ENCODE results near the gene BNIP5.

BNIP5 gene

DNA sequence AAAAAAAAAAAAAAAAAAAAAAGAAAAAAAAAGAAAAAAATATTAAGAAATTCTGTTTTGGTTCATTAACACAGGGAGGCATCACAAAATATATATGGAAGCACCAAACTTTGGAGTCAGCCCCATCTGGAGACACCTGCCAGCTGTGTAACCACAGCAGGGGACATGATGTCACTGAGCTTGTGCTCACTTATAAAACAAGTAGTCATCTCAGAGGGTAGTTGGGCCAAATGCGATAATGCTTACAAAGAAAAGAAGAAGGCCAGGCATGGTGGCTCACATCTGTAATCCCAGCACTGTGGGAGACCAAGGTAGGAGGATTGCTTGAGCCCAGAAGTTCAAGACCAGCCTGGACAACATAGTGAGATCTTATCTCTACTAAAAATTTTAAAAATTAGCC is 1.1 kb upstream of the BNIP5 start:
- H3K9me3 ChIP-seq (ENCODE audit: control insufficient read depth, insufficient read depth, low read length) = no peaks in the 10 kb centered on the region
- peaks cover 18% of the 10 kb centered on the region for H3K27me3 ChIP-seq (ENCODE audit: control insufficient read depth, insufficient read depth, low read length)
- H3K9ac ChIP-seq (ENCODE audit: low read depth, low read length) = no peak overlapping the region
- H3K4me3 ChIP-seq (ENCODE audit: low read depth, low read length) = no peak overlapping the region
- H3K4me1 ChIP-seq (ENCODE audit: control insufficient read depth, insufficient read depth, low read length) = peaks cover 8% of the 10 kb centered on the region
- H3K36me3 ChIP-seq (ENCODE audit: control insufficient read depth, insufficient read depth, low read length) = no peaks in the 10 kb centered on the region

DNA sequence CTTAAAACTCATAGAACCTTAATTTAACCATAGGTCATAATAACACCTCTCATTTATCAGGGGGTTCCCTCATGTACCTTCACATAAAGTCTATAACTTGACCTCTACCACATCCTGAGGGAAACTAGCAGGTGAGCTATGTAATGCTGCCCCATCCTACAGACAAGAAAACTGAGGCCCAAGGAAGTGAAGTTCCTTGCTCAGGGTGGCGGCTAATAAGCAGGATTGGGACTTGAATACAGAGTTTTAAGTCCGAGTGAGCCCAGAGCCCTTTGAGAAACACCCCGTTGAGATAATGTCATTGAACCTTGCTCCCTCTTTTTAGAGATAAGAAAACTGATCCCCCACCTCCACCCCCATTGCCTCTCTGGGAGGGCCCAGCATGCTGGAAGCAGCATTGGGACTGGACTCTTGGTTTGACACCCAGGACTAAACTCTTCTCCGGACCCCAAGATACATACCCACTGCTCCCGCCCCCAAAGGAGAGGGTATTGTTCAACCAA is 429 bp downstream of the BNIP5 start:
- Histone ChIP-seq H3K9ac (ENCODE audit: low read depth, low read length) (no peak overlapping the region), H3K4me3 (ENCODE audit: low read depth, low read length) (no peak overlapping the region), H3K36me3 (ENCODE audit: control insufficient read depth, insufficient read depth, low read length) (no peaks in the 10 kb centered on the region), H3K27me3 (ENCODE audit: control insufficient read depth, insufficient read depth, low read length) (peaks cover 18% of the 10 kb centered on the region), H3K9me3 (ENCODE audit: control insufficient read depth, insufficient read depth, low read length) (no peaks in the 10 kb centered on the region), H3K4me1 (ENCODE audit: control insufficient read depth, insufficient read depth, low read length) (peaks cover 8% of the 10 kb centered on the region)

DNA sequence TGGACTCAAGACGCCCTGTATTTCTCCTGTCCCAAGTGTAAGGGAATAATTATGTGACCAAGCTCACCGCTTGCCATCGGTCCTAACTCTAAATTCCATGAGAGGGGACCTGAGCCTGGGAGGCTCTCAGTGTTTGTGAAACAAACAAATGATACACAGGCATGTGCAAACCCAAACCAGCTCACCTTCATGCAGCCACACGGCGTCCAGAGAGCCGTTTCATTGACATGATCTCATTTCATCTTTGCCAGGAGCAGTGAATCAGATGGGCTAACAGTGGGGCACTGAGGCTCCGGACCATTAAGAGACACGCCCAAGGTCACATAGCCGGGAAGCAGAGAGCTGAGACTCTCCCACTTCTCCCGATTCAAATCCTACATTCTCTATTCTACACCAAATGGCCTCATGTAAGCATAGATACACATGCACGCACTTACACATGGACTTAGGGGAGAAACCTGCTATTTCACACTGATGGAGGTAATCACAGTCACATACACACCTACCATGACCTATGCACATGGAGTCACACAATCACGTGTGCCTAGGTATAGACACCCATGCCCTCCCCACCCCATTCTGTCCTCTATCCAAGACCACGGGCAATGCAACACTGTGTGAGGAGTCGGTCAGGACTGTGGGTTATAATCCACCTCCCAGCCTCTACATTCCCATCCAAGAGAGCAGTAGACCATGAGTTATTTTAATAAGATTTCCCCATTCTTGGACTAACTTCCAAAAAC is 1.1 kb downstream of the BNIP5 start:
- no peak overlapping the region for H3K4me3 ChIP-seq (ENCODE audit: low read depth, low read length)
- peaks cover 18% of the 10 kb centered on the region for H3K27me3 ChIP-seq (ENCODE audit: control insufficient read depth, insufficient read depth, low read length)
- H3K36me3 ChIP-seq (ENCODE audit: control insufficient read depth, insufficient read depth, low read length) = no peaks in the 10 kb centered on the region
- H3K4me1 ChIP-seq (ENCODE audit: control insufficient read depth, insufficient read depth, low read length) = peaks cover 8% of the 10 kb centered on the region
- H3K9me3 ChIP-seq (ENCODE audit: control insufficient read depth, insufficient read depth, low read length) = no peaks in the 10 kb centered on the region
- no peak overlapping the region for H3K9ac ChIP-seq (ENCODE audit: low read depth, low read length)

DNA sequence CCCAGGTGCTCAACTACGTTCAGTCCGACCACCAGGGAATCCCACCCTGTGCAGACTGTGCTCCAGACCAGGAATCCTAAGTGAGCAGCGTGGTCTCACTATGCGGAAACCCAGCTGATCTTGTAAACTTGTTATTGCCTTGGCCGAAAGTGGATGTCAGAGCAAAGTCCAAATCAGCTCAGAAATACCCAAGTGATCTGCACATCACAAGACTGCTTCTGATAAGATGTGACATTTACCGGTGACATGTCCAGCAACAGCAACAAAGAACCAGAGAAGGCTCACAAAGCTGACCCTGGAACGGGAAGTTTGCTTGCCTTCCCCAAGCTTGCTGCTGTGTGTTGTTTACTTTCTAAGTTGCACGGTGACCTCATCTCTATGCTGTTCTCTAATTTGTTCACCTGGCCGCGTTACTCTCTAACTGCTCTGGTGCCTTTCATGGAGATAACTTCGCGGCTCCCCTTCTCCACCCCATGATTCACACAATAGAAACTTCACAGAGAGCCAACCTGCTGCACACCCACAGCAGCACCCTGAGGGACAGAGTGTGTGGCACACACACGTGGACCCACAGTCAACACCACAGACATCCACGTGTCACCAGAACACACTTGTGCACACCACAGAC is 1.7 kb downstream of the BNIP5 start:
- H3K9me3 ChIP-seq (ENCODE audit: control insufficient read depth, insufficient read depth, low read length) = no peaks in the 10 kb centered on the region
- peaks cover 7% of the 10 kb centered on the region for H3K4me1 ChIP-seq (ENCODE audit: control insufficient read depth, insufficient read depth, low read length)
- H3K27me3 ChIP-seq (ENCODE audit: control insufficient read depth, insufficient read depth, low read length) = peaks cover 16% of the 10 kb centered on the region
- no peak overlapping the region for H3K9ac ChIP-seq (ENCODE audit: low read depth, low read length)
- no peak overlapping the region for H3K4me3 ChIP-seq (ENCODE audit: low read depth, low read length)
- no peaks in the 10 kb centered on the region for H3K36me3 ChIP-seq (ENCODE audit: control insufficient read depth, insufficient read depth, low read length)

DNA sequence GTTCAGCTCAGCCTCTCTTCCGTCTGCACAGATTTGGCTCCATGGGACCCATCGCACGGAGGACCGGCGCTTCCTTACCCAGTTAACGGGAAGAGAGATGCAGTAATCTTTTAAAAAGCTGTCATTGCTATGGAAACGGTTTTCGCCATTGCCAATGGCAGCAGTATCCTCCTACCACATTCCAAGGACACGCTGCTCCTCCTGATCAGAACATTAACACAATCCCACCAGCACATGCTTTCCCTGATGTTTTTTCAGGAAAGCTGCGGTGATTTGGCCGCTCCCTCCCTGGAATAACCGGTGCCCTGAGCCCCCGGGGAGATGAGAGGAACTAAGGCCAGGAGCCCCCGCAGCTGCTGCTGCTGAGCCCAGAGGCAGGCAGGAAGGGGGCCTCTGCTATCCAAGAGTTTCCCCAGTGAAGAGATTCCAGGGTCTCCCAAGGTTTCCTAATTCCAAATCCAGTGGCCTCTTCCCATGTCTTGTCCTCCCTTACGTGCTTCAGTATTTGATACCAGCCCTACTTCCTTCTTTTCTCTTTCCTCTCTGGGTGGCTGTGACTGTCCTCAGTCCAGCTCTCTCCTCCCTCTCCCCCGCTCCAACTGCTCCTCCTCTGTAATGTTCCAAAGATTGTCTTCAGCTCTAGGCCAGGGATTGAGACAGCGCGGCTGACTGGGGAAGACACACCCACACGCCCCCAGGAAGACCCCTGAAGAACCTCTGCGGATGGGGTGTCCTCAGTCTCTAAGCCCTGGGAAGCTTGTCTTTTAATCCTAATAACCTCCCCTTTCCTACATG is 2.6 kb downstream of the BNIP5 start:
- Histone ChIP-seq H3K4me3 (ENCODE audit: low read depth, low read length) (no peak overlapping the region), H3K9ac (ENCODE audit: low read depth, low read length) (no peak overlapping the region), H3K36me3 (ENCODE audit: control insufficient read depth, insufficient read depth, low read length) (no peaks in the 10 kb centered on the region), H3K4me1 (ENCODE audit: control insufficient read depth, insufficient read depth, low read length) (peaks cover 7% of the 10 kb centered on the region), H3K9me3 (ENCODE audit: control insufficient read depth, insufficient read depth, low read length) (no peaks in the 10 kb centered on the region), H3K27me3 (ENCODE audit: control insufficient read depth, insufficient read depth, low read length) (peaks cover 8% of the 10 kb centered on the region)

DNA sequence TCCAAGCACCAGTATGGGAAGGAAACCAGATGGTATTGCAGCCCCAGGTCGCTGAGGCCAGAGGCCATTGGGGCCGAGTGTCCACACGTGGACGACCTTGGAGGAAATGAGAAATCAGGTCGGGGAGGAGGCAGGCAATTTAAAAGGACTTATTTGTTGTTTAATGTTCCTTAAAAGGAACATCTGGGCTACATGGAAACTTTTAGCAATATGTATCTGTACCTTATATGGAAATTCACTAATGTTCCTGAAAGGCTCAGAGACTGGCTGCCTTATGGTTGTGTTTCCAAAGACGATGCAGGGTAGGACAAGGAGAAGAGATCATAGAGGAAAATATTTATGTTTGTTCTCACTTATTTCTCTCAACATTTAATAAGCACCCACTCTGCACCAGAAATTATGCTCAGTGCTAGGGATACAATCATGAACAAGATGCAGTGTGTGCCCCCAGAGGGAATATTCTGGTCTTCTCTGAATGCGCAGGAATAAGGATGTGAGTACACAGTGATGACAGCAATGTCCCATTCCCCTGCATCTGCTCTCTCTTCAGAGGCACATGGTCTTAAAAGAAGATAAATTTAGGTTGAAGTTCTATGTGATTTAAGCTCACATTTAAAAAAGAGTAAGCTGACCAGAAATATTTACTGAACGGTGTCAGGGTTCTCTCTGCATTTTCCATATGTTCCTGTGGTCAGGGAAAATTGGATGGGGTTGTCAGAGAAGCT is 3.4 kb downstream of the BNIP5 start:
- H3K27me3 ChIP-seq (ENCODE audit: control insufficient read depth, insufficient read depth, low read length) = peaks cover 4% of the 10 kb centered on the region

DNA sequence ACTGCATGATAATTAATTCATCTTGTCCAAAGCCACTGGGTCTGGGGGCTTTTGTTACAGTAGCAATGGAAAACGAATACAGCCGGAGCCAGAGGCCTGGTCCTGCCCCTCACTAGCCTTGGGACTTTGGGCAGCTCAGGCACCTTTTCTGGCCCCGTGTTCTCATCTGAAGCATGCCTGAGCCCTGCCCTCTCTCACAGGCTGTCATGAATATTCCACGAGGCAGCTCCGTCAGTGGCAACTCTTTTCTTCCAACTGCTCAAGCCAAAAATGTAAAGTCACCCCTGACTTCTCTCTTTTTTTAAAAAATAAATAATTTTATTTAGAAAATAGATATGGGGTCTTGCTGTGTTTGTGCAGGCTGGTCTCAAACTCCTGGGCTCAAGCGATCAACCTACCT is 5.3 kb downstream of the BNIP5 start:
- no peaks in the 10 kb centered on the region for H3K9me3 ChIP-seq (ENCODE audit: control insufficient read depth, insufficient read depth, low read length)
- H3K36me3 ChIP-seq (ENCODE audit: control insufficient read depth, insufficient read depth, low read length) = no peaks in the 10 kb centered on the region
- peaks cover 11% of the 10 kb centered on the region for H3K4me1 ChIP-seq (ENCODE audit: control insufficient read depth, insufficient read depth, low read length)
- H3K4me3 ChIP-seq (ENCODE audit: low read depth, low read length) = no peak overlapping the region
- H3K9ac ChIP-seq (ENCODE audit: low read depth, low read length) = no peak overlapping the region
- H3K27me3 ChIP-seq (ENCODE audit: control insufficient read depth, insufficient read depth, low read length) = peaks cover 4% of the 10 kb centered on the region

More for the DNA sequence above, 3.4 kb downstream of the BNIP5 start:
- no peaks in the 10 kb centered on the region for H3K36me3 ChIP-seq (ENCODE audit: control insufficient read depth, insufficient read depth, low read length)
- H3K9me3 ChIP-seq (ENCODE audit: control insufficient read depth, insufficient read depth, low read length) = no peaks in the 10 kb centered on the region
- peaks cover 7% of the 10 kb centered on the region for H3K4me1 ChIP-seq (ENCODE audit: control insufficient read depth, insufficient read depth, low read length)
- H3K9ac ChIP-seq (ENCODE audit: low read depth, low read length) = no peak overlapping the region
- H3K4me3 ChIP-seq (ENCODE audit: low read depth, low read length) = no peak overlapping the region

DNA sequence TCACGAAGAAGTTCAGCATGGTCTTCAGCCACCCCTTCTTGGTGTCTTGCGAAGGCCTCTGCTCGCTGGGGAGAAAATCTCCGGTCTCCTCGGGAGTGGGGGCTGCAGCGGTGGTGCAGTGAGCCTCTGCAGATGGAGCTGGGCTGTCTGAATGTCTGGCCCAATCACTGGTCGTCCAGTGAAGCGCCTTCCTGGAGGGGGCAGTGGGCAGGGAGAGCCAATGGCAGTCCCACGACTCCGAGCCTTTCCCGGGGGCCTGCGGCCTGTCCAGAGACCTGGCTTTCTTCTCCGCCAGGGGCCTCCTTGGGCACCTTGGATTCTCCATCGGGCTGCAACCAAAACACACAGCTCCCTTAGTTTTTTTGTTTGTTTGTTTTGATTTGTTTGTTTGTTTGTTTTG is 6.3 kb downstream of the BNIP5 start:
- H3K9ac ChIP-seq (ENCODE audit: low read depth, low read length) = no peak overlapping the region
- H3K4me1 ChIP-seq (ENCODE audit: control insufficient read depth, insufficient read depth, low read length) = peaks cover 11% of the 10 kb centered on the region
- H3K4me3 ChIP-seq (ENCODE audit: low read depth, low read length) = no peak overlapping the region
- H3K9me3 ChIP-seq (ENCODE audit: control insufficient read depth, insufficient read depth, low read length) = no peaks in the 10 kb centered on the region
- no peaks in the 10 kb centered on the region for H3K36me3 ChIP-seq (ENCODE audit: control insufficient read depth, insufficient read depth, low read length)
- H3K27me3 ChIP-seq (ENCODE audit: control insufficient read depth, insufficient read depth, low read length) = peaks cover 4% of the 10 kb centered on the region

DNA sequence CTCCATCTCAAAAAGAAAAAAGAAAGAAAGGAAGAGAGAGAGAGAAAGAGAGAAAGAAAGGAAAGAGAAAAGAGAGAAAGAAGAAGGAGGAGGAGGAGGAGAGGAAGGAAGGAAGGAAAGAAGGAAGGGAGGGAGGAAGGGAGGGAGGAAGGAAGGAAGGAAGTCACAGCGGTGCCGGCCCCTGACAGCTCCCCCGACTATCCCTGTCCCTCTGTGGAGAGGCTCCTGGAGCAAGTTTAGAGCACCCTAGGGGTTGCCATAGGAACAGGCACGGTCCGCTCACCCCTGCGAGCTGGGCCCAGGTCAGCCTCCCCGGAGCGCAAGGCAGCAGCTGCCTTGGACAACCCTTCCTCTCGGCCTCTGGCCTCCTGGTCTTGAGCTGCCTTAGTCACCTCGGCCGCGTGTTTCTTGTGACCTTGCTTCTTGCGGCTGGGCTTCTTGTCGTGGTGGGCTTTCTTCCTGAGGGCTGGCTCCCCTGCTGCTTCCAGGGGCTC is 6.8 kb downstream of the BNIP5 start:
- Histone ChIP-seq H3K36me3 (ENCODE audit: control insufficient read depth, insufficient read depth, low read length) (no peaks in the 10 kb centered on the region), H3K4me1 (ENCODE audit: control insufficient read depth, insufficient read depth, low read length) (peaks cover 11% of the 10 kb centered on the region), H3K4me3 (ENCODE audit: low read depth, low read length) (no peak overlapping the region), H3K27me3 (ENCODE audit: control insufficient read depth, insufficient read depth, low read length) (peaks cover 3% of the 10 kb centered on the region), H3K9me3 (ENCODE audit: control insufficient read depth, insufficient read depth, low read length) (no peaks in the 10 kb centered on the region), H3K9ac (ENCODE audit: low read depth, low read length) (no peak overlapping the region)

DNA sequence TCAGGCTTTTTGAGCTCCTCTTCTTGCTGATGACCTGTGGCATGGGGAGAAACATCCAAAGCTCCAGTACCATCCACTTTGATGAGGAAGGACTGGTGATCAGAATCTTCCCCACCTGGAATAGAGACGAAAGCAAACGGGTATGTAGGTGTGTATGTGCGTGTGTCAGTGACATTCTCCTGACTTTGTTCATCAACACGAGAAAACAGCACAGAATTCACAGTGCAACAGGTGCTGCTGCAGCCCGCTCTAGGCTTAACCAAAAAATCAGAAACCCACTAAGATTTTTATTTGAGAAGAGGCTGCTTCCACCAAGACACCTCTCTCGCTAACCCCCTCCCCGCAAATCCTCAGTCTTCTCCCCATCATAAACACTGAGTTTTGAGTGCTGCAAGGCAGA is 8.1 kb downstream of the BNIP5 start:
- H3K4me3 ChIP-seq (ENCODE audit: low read depth, low read length) = no peak overlapping the region
- no peak overlapping the region for H3K9ac ChIP-seq (ENCODE audit: low read depth, low read length)
- no peaks in the 10 kb centered on the region for H3K36me3 ChIP-seq (ENCODE audit: control insufficient read depth, insufficient read depth, low read length)
- peaks cover 7% of the 10 kb centered on the region for H3K4me1 ChIP-seq (ENCODE audit: control insufficient read depth, insufficient read depth, low read length)
- no peaks in the 10 kb centered on the region for H3K9me3 ChIP-seq (ENCODE audit: control insufficient read depth, insufficient read depth, low read length)
- no peaks in the 10 kb centered on the region for H3K27me3 ChIP-seq (ENCODE audit: control insufficient read depth, insufficient read depth, low read length)

DNA sequence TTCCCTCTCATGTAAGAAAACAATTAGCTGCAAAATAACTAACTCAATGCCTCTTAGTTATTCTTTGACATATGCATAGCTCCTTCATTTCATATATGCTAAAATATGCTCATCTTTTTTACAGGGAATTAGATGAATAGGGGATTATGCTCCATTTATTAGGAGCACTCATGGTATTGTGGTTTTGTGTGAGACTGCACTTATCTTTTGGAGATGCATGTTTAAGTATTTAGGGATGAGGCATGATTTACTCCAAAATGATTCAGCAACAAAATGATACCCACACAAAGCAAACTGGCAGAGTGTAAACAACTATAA is 8.8 kb downstream of the BNIP5 start:
- Histone ChIP-seq H3K9ac (ENCODE audit: low read depth, low read length) (no peak overlapping the region), H3K27me3 (ENCODE audit: control insufficient read depth, insufficient read depth, low read length) (no peaks in the 10 kb centered on the region), H3K36me3 (ENCODE audit: control insufficient read depth, insufficient read depth, low read length) (no peaks in the 10 kb centered on the region), H3K4me3 (ENCODE audit: low read depth, low read length) (no peak overlapping the region), H3K9me3 (ENCODE audit: control insufficient read depth, insufficient read depth, low read length) (no peaks in the 10 kb centered on the region), H3K4me1 (ENCODE audit: control insufficient read depth, insufficient read depth, low read length) (peaks cover 7% of the 10 kb centered on the region)
